Stromal cell of bone marrow (primary cell): Measurements from ENCODE around the gene RAET1L.
"Not testable (repeated sequence)": the region's sequence is repeated elsewhere in the genome, so short reads cannot be mapped to it uniquely, and the experiment has no call there.

Source experiments
- DNase-seq: peaks from one replicate; pipeline ENCODE4 v3.0.0-alpha.2; 2012; ENCODE audit warnings: low read depth

The RAET1L gene

GRCh38 chr6:150044621-150045145 lies 19.4 kb upstream of the RAET1L start:
- no peak for DNase-seq

GRCh38 chr6:150043501-150044412 lies 18.4 kb upstream of the RAET1L start:
- DNase-seq, result no peak

- DNase-seq, result no peak
These were observed 17.8 kb upstream of the RAET1L start for GRCh38 chr6:150043096-150043495.

GRCh38 chr6:150038202-150039062 lies 13.1 kb upstream of the RAET1L start:
- DNase-seq, result no peak

- no peak for DNase-seq
These were observed 12.3 kb upstream of the RAET1L start for GRCh38 chr6:150037526-150038201.

- no peak for DNase-seq
These were observed 10.7 kb upstream of the RAET1L start for GRCh38 chr6:150036081-150036480.

GRCh38 chr6:150033207-150033771 lies 8.0 kb upstream of the RAET1L start:
- DNase-seq, result no peak

- DNase-seq, result no peak
These were observed 7.3 kb upstream of the RAET1L start for GRCh38 chr6:150032598-150032997.

- no peak for DNase-seq
These were observed 5.3 kb upstream of the RAET1L start for GRCh38 chr6:150030611-150031010.

- no peak for DNase-seq
These were observed 4.4 kb upstream of the RAET1L start for GRCh38 chr6:150029749-150030148.

GRCh38 chr6:150029276-150029675 lies 3.9 kb upstream of the RAET1L start:
- DNase-seq, result no peak

GRCh38 chr6:150028799-150029198 lies 3.5 kb upstream of the RAET1L start:
- no peak for DNase-seq

GRCh38 chr6:150027806-150028565 lies 2.7 kb upstream of the RAET1L start:
- DNase-seq, result no peak

GRCh38 chr6:150026976-150027805 lies 1.9 kb upstream of the RAET1L start:
- DNase-seq, result no peak

GRCh38 chr6:150024646-150025155 lies 631 bp downstream of the RAET1L start:
- DNase-seq, result no peak

- not testable (repeated sequence) for DNase-seq
These were observed 1.3 kb downstream of the RAET1L start for GRCh38 chr6:150024021-150024420.

- not testable (repeated sequence) for DNase-seq
These were observed 3.5 kb downstream of the RAET1L start for GRCh38 chr6:150021870-150022269.

- no peak for DNase-seq
These were observed 6.3 kb downstream of the RAET1L start for GRCh38 chr6:150018846-150019580.

GRCh38 chr6:150017186-150017521 lies 8.2 kb downstream of the RAET1L start:
- DNase-seq, result not testable (repeated sequence)
